Endothelial cell (in vitro differentiated cells): ENCODE results near the gene SMIM36. TPM values are rescaled to one million over a fixed set of nuclear protein-coding genes. Genes with fewer than 3 reads are reported as not detected.

Source experiments
- DNase-seq: peaks from one replicate; pipeline ENCODE4 v3.0.0; 2021; ENCODE audit warnings: low spot score
- H3K27ac Mint-ChIP-seq: one replicate; pipeline ENCODE4 v1.8.0; 2021; ENCODE audit warnings: mixed read lengths, inconsistent platforms; ENCODE audit not compliant: unreplicated experiment
- H3K27me3 Mint-ChIP-seq: one replicate; pipeline ENCODE4 v1.8.0; 2021; ENCODE audit warnings: mild to moderate bottlenecking, moderate library complexity, mixed read lengths, inconsistent platforms; ENCODE audit not compliant: unreplicated experiment
- H3K36me3 Mint-ChIP-seq: one replicate; pipeline ENCODE4 v1.8.0; 2021; ENCODE audit warnings: mild to moderate bottlenecking, low read depth, mixed read lengths, inconsistent platforms; ENCODE audit not compliant: unreplicated experiment
- H3K4me1 Mint-ChIP-seq: one replicate; pipeline ENCODE4 v1.8.0; 2021; ENCODE audit warnings: mild to moderate bottlenecking, mixed read lengths, inconsistent platforms; ENCODE audit not compliant: unreplicated experiment
- H3K4me3 Mint-ChIP-seq: one replicate; pipeline ENCODE4 v1.8.0; 2021; ENCODE audit warnings: mild to moderate bottlenecking, mixed read lengths, inconsistent platforms; ENCODE audit not compliant: unreplicated experiment
- H3K9me3 Mint-ChIP-seq: one replicate; pipeline ENCODE4 v1.8.0; 2021; ENCODE audit warnings: mixed read lengths, inconsistent platforms; ENCODE audit not compliant: unreplicated experiment
- total RNA-seq: library from RNA; stranded (reverse); fragmentation: NEBNext Ultra II Directional; extraction: Animal tissue kit (Norgen Biotek cat#: 25700); gene quantifications from one replicate; pipeline ENCODE4 v1.2.1, GENCODE V29; 2021; ENCODE audit not compliant: unreplicated experiment
- TF ChIP-seq, protein P1 (sequence below): fragments of 200-600 bp; sonication (generic); IDR thresholded peaks from one replicate; pipeline ENCODE4 v1.5.0; 2021; ENCODE audit warnings: antibody characterized with exemption; ENCODE audit not compliant: unreplicated experiment

Gene SMIM36
- total RNA-seq, 1 donor from 2014 or later = not detected

DNA sequence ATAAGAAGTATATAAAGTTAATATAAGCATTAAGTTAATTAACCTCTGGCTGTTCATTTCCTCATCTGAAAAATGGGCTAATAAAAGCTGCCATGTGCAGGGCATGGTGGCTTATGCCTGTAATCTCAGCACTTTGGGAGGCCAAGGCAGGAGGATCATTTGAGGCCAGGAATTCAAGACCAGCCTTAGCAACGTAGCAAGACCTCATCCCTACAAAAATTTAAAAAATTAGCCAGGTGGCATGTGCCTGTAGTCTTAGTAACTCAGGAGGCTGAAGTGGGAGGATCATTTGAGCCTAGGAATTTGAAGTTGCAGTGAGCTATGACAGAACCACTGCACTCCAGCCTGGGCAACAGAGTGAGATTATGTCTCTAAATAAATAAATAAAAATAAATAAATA is 49.0 kb downstream of the SMIM36 start:
- Mint-ChIP-seq H3K4me3 (no peak overlapping the region), H3K27me3 (no peaks in the 10 kb centered on the region), H3K36me3 (no peaks in the 10 kb centered on the region), H3K27ac (no peak overlapping the region), H3K9me3 (no peaks in the 10 kb centered on the region), H3K4me1 (peaks cover 4% of the 10 kb centered on the region)
- no peak for DNase-seq
- TF ChIP-seq, protein P1, sequence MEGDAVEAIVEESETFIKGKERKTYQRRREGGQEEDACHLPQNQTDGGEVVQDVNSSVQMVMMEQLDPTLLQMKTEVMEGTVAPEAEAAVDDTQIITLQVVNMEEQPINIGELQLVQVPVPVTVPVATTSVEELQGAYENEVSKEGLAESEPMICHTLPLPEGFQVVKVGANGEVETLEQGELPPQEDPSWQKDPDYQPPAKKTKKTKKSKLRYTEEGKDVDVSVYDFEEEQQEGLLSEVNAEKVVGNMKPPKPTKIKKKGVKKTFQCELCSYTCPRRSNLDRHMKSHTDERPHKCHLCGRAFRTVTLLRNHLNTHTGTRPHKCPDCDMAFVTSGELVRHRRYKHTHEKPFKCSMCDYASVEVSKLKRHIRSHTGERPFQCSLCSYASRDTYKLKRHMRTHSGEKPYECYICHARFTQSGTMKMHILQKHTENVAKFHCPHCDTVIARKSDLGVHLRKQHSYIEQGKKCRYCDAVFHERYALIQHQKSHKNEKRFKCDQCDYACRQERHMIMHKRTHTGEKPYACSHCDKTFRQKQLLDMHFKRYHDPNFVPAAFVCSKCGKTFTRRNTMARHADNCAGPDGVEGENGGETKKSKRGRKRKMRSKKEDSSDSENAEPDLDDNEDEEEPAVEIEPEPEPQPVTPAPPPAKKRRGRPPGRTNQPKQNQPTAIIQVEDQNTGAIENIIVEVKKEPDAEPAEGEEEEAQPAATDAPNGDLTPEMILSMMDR = no peak

DNA sequence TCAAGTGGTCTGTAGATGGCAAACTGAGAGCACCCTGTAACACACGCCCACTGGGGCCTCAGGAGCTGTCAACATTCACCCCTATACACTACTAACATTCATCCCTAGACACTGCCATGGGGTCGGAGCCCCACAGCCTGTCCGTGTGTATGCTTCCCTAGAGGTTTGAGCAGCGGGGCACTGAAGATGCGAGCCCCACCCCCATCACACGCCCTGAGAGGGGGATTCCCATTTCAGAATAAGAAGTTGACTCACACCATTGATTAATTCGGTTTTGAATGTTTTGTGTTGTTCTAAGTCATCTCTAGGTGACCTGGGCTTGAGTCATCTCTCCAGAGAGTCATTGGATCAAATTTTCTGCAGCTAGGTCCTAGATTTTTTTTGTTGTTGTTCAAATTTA is 52.3 kb downstream of the SMIM36 start:
- peaks cover 3% of the 10 kb centered on the region for H3K4me1 Mint-ChIP-seq

DNA sequence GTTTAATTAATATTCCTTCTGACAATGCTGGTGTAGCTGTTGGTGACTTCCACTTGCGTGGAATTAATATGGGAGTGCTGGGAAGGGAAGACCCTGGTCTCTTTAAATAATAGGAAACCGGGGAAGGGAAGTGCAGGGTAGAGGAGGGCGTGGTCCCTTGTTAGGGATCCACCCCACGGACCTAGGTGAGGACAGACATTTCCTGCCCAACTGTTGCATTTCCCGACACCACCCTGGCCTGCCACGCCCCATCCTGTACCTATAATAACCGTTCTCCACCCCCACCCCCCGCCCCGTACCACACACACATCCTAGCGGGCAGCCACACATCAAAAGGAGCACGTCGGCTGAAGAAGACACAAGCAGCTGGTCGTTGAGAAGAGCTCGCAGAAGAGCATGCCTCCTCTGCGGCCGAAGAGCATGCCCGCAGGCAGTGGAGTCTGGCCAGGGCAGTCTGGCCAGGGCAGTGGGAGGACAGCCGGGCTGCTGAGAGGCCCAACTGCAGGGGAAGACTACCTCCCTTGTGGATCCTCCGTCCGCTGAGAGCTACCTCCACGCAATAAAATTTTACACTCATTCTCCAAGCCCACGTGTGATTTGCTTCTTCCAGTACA is 52.9 kb downstream of the SMIM36 start:
- no peak overlapping the region for H3K4me3 Mint-ChIP-seq

More for the DNA sequence above, 52.3 kb downstream of the SMIM36 start:
- TF ChIP-seq, protein P1 = no peak
- Mint-ChIP-seq H3K4me3 (no peak overlapping the region), H3K9me3 (no peaks in the 10 kb centered on the region), H3K36me3 (no peaks in the 10 kb centered on the region), H3K27me3 (no peaks in the 10 kb centered on the region), H3K27ac (no peak overlapping the region)
- no peak for DNase-seq

DNA sequence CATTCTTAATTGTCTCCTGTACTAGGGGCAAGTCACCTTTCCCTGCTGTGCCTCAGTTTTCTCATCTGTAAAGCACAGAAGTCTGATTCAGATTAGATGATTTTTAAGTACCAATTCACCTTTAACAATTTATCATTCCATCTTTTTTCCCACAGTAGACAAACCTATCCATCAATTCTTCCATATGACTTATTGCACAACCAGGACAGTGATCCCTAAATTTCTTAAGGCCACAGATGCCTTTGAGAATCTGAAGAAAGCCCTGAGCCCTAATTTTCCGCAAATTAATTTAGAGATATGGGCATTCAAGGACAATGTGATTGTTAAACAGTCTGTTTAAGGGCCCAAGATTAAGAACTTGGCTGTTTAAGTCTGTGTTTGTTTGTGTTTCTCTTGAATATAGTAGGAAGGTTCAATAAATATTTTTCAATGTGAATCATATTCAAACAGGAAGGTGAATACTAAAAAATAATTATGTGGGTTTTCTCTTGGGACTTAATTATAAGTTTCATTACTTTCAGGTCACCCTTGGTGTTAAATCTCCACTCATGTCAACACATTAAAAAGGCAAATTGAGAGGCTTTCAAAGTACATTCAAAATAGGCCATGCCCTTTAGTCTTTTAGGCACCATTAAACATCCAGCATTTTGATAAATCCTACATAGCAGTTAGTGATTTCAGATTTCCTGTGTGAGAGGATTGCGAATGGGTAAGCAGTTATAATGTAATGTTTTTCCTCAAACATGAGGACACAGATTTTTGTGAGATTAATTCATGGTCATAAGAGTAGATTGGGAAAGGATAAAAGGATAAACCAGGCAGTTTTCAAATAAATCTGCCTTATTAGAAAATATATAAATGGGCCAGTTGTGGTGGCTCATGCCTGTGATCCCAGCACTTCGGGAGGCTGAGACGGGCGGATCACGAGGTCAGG is 54.7 kb downstream of the SMIM36 start:
- Mint-ChIP-seq H3K36me3 (no peaks in the 10 kb centered on the region), H3K9me3 (no peaks in the 10 kb centered on the region), H3K4me1 (peaks cover 13% of the 10 kb centered on the region), H3K27me3 (no peaks in the 10 kb centered on the region), H3K27ac (no peak overlapping the region), H3K4me3 (no peak overlapping the region)
- TF ChIP-seq, protein P1 = no peak
- DNase-seq = no peak

More for the DNA sequence above, 52.9 kb downstream of the SMIM36 start:
- Mint-ChIP-seq H3K27ac (no peak overlapping the region), H3K27me3 (no peaks in the 10 kb centered on the region), H3K4me1 (peaks cover 6% of the 10 kb centered on the region), H3K9me3 (no peaks in the 10 kb centered on the region), H3K36me3 (no peaks in the 10 kb centered on the region)
- DNase-seq = no peak
- TF ChIP-seq, protein P1 = no peak

DNA sequence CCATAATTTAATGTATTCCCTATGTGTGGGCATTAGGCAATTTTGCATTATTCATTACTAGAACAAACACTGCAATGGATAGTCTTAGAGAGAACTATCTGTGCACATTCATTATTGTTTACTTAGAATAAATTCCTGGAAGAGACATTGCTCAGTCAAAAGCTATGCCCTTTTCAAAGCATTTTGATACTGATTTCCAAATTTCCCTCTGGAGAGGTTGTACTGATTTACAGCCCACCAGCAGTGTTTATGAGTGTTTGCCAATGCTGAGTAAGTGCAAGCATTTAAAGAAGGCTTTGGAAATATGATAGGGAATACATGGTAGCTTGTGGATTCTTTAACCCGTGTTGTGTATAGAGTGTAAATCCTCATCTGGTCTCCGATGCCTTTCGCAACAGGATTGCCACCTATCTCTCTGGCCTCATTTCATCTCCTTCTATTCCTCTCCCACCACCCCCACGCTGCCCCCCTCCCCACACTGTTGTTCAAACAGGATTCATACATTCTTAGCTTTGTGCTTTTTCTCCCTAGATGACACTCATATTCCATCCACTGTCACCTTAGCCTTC is 56.3 kb downstream of the SMIM36 start:
- H3K27me3 Mint-ChIP-seq = no peaks in the 10 kb centered on the region
- no peak overlapping the region for H3K27ac Mint-ChIP-seq
- H3K4me1 Mint-ChIP-seq = peaks cover 23% of the 10 kb centered on the region

More for the DNA sequence above, 56.3 kb downstream of the SMIM36 start:
- no peaks in the 10 kb centered on the region for H3K36me3 Mint-ChIP-seq
- no peak for DNase-seq
- TF ChIP-seq, protein P1 = no peak
- H3K9me3 Mint-ChIP-seq = no peaks in the 10 kb centered on the region
- no peak overlapping the region for H3K4me3 Mint-ChIP-seq
